Adrenal gland (tissue), 12 donors: ENCODE measurements around the gene RBM19. TPM values are rescaled to one million over a fixed set of nuclear protein-coding genes. Genes with fewer than 3 reads are reported as not detected.

Source experiments
- DNase-seq, 7 donors: peaks; one replicate each; pipeline ENCODE4 v3.0.0-alpha.2; 2019 to 2020
- H3K27ac ChIP-seq, 5 donors: fragments of 200-600 bp; sonication (generic) in 4 of 5; 1 replicate in 3 of 5; 2 replicates in 2 of 5; pipeline versions ENCODE4 v1.5.1 to v1.8.0; 2016 to 2020; ENCODE audit warnings: mild to moderate bottlenecking in 1 of 5
- H3K27me3 ChIP-seq: fragments of 200-600 bp; 2 replicates; pipeline ENCODE4 v1.8.0; 2021
- H3K36me3 ChIP-seq, 2 donors: fragments of 200-600 bp; replicated peaks in 1 of 2; 1 replicate in 1 of 2; 2 replicates in 1 of 2; pipeline versions ENCODE4 v1.5.1 to v1.8.0; 2018 to 2022
- H3K4me1 ChIP-seq, 2 donors: fragments of 200-600 bp; replicated peaks in 1 of 2; 1 replicate in 1 of 2; 2 replicates in 1 of 2; pipeline versions ENCODE4 v1.5.1 to v1.8.0; 2018 to 2021
- H3K4me3 ChIP-seq, 4 donors: fragments of 200-600 bp; sonication (generic) in 3 of 4; one replicate each; pipeline ENCODE4 v1.5.1; 2016 to 2018
- H3K9me3 ChIP-seq, 3 donors: fragments of 200-600 bp; sonication (generic) in 1 of 3; replicated peaks in 1 of 3; 1 replicate in 2 of 3; 2 replicates in 1 of 3; pipeline versions ENCODE4 v1.5.1 to v1.8.0; 2016 to 2021
- POLR2A ChIP-seq, 2 donors: fragments of 450-650 bp; IDR thresholded peaks; one replicate each; pipeline ENCODE4 v1.6.1; 2017; ENCODE audit warnings: antibody characterized with exemption in 2 of 2, mild to moderate bottlenecking in 2 of 2, moderate library complexity in 1 of 2
- WGBS, 4 donors: extraction: QIAGEN DNeasy Blood & Tissue Kit in 2 of 4; methylation state at CpG; one replicate each; pipeline versions ENCODE4 v1.1.5 to v1.1.7; 2013 to 2017; 5-methylcytosine and 5-hydroxymethylcytosine counted together
- intact Hi-C, 2 donors: fragments of 100-400 bp; cut with DNase I; formaldehyde crosslinking; loops; one replicate each; pipeline versions ENCODE4 v1.14.1 to v1.15.0; 2022 to 2023
- polyA plus RNA-seq, 3 donors: library from polyadenylated mRNA; stranded (reverse); fragments of 200-250 nt in 2 of 3; fragments of 350-450 nt in 1 of 3; fragmentation: Illumina TruSeq in 1 of 3; extraction: RNeasy Lipid Tissue Mini Kit (QIAGEN cat#74804) in 1 of 3; gene quantifications; one replicate each; pipeline ENCODE4 v1.2.3, GENCODE V29; 2013 to 2014
- total RNA-seq, 9 donors: library from RNA; depleted of rRNA in 4 of 9; stranded (reverse); fragments of >200 nt in 4 of 9; fragments of 120-200 nt in 1 of 9; fragmentation: NEBNext Ultra II Directional in 1 of 9; extraction: Animal tissue kit (Norgen Biotek cat#: 25700) in 1 of 9; gene quantifications; one replicate each; pipeline versions ENCODE4 v1.1.0 to v1.2.4, GENCODE V29; 2013 to 2023
- TF ChIP-seq, protein P1 (sequence below), 6 experiments: fragments of 450-650 bp in 4 of 6; fragments of 200-600 bp in 2 of 6; sonication (generic) in 1 of 6; IDR thresholded peaks; 1 replicate in 5 of 6; 2 replicates in 1 of 6; pipeline versions ENCODE4 v1.5.1 to v1.8.0; 2016 to 2021; ENCODE audit warnings: antibody characterized with exemption in 6 of 6, mild to moderate bottlenecking in 2 of 6, moderate library complexity in 1 of 6
- donor health status: healthy with polysubstance abuse.
- donor health status: Bipolar disorder and iron deficiency.
- donor health status: DM: yes; HTN: yes; CAD: no.
- donor health status: DM: no; HTN: no; CAD: no.
- donor health status: DM: no; HTN: no; CAD: no.
- donor health status: DM: yes; HTN: yes; CAD: no.

Gene RBM19
- total and polyA plus RNA-seq, 12 donors = 19.6 to 71.4 (median 33.1) TPM

GRCh38 chr12:113896194-113896593 is 69.9 kb downstream of the RBM19 start:
- intact Hi-C loops = no loop called here
- Histone ChIP-seq H3K9me3 (no peaks in the 10 kb centered on the region), H3K27ac (no peak overlapping the region), H3K27me3 (no peaks in the 10 kb centered on the region), H3K4me1 (no peaks in the 10 kb centered on the region), H3K36me3 (no peaks in the 10 kb centered on the region), H3K4me3 (no peak overlapping the region)
- TF ChIP-seq POLR2A (IDR thresholded peaks at IDR 0.05) = no peak
- TF ChIP-seq, protein P1, sequence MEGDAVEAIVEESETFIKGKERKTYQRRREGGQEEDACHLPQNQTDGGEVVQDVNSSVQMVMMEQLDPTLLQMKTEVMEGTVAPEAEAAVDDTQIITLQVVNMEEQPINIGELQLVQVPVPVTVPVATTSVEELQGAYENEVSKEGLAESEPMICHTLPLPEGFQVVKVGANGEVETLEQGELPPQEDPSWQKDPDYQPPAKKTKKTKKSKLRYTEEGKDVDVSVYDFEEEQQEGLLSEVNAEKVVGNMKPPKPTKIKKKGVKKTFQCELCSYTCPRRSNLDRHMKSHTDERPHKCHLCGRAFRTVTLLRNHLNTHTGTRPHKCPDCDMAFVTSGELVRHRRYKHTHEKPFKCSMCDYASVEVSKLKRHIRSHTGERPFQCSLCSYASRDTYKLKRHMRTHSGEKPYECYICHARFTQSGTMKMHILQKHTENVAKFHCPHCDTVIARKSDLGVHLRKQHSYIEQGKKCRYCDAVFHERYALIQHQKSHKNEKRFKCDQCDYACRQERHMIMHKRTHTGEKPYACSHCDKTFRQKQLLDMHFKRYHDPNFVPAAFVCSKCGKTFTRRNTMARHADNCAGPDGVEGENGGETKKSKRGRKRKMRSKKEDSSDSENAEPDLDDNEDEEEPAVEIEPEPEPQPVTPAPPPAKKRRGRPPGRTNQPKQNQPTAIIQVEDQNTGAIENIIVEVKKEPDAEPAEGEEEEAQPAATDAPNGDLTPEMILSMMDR (IDR thresholded peaks at IDR 0.05) = no peak
- WGBS, 4 donors = 84 to 98% (median 92%) methylated on average over 7 of the region's 7 CpGs
- DNase-seq = no peak

DNA sequence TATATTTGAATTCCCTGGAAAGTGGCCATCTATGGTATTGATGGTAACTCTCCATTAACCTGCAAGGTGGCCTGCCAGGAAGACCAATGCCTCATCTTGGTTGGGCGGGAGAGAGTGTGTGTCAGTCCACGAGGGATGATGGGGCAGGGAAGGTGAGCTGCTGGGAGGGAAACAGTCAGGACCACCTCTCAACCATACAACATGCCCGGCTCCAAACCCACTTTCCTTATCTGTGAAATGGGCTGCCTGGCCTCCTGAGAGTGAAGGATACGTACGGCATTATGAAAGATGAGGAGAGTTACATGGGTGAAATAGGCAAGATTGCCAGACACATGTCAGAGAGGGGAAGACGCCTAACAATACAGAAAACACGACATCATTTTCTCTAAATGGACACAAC is 70.9 kb downstream of the RBM19 start:
- Histone ChIP-seq H3K27me3 (no peaks in the 10 kb centered on the region), H3K4me1 (no peaks in the 10 kb centered on the region), H3K4me3 (no peak overlapping the region), H3K36me3 (no peaks in the 10 kb centered on the region), H3K27ac (no peak overlapping the region), H3K9me3 (no peaks in the 10 kb centered on the region)
- intact Hi-C loops = no loop called here
- 96 to 100% (median 97%) methylated on average over 7 of the region's 7 CpGs for WGBS, 4 donors
- TF ChIP-seq, protein P1 (IDR thresholded peaks at IDR 0.05) = no peak
- TF ChIP-seq POLR2A (IDR thresholded peaks at IDR 0.05) = no peak
- DNase-seq = no peak

DNA sequence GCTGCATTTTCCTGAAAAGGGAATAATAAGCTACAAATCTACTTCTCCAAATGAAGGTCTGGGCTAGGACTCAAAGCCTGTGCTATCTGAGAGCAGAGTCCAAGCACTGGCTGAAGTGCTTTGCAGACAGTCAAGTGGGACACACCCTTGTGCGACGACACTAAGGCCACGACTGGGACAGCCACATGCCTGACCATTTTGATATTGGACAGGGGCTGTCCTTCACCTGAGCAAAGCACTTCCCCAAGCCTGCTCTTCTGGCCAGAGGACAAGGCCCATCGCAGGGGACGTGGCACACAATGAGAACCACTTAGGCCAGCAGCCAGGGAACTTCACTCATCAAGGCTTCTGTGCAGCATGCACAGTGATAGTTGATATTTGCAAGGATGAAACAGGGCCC is 71.4 kb downstream of the RBM19 start:
- intact Hi-C loops = no loop called here
- Histone ChIP-seq H3K4me1 (no peaks in the 10 kb centered on the region), H3K27me3 (no peaks in the 10 kb centered on the region), H3K36me3 (no peaks in the 10 kb centered on the region), H3K4me3 (no peak overlapping the region), H3K9me3 (no peaks in the 10 kb centered on the region), H3K27ac (no peak overlapping the region)
- no peak for DNase-seq
- WGBS, 4 donors = 87 to 93% (median 90%) methylated on average over 5 of the region's 5 CpGs; no CpG with 5 or more reads in 1 of the 4 donors
- TF ChIP-seq, protein P1 (IDR thresholded peaks at IDR 0.05) = no peak
- no peak for TF ChIP-seq POLR2A (IDR thresholded peaks at IDR 0.05)

- H3K4me3 ChIP-seq = no peak overlapping the region
- no peak for TF ChIP-seq POLR2A (IDR thresholded peaks at IDR 0.05)
- TF ChIP-seq, protein P1 (IDR thresholded peaks at IDR 0.05) = no peak
- H3K27ac ChIP-seq = no peak overlapping the region
- H3K36me3 ChIP-seq = no peaks in the 10 kb centered on the region
- H3K27me3 ChIP-seq = no peaks in the 10 kb centered on the region
- peaks cover 0 to under 1% of the 10 kb centered on the region in 2 donors for H3K4me1 ChIP-seq
- 98 to 99% (median 99%) methylated on average over 8 of the region's 8 CpGs for WGBS, 4 donors
- no peak for DNase-seq
- intact Hi-C loops = no loop called here
- H3K9me3 ChIP-seq = no peaks in the 10 kb centered on the region
Measured at GRCh38 chr12:113893221-113893620, 72.9 kb downstream of the RBM19 start.
